AG20443 (cell line): ENCODE measurements around the gene TNFAIP1.
"Not testable (repeated sequence)": the region's sequence is repeated elsewhere in the genome, so short reads cannot be mapped to it uniquely, and the experiment has no call there.

Experiments
- DNase-seq: peaks from one replicate; pipeline ENCODE4 v3.0.0; 2012; ENCODE audit warnings: low spot score, mixed read lengths

Gene TNFAIP1

DNA sequence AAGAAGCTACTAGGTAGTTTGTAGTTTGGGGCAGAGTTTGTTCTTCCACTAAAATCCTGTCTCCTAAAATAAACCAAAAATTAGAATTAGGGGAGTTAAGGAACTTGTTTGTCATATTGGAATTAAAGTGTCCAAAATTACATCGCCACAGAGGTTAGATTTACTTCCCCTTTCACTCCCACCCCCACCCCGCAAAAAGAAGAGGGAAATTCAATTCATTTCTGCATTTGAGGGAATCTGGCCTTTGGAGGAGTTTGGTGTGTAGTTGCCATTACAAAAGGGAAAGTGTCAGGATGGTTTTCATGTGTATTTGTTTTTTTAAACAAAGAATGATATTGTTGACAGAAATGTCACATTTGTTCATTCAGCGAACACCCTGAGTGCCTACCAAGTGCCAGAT, 10.8 kb upstream of the TNFAIP1 start:
- DNase-seq, result no peak

DNA sequence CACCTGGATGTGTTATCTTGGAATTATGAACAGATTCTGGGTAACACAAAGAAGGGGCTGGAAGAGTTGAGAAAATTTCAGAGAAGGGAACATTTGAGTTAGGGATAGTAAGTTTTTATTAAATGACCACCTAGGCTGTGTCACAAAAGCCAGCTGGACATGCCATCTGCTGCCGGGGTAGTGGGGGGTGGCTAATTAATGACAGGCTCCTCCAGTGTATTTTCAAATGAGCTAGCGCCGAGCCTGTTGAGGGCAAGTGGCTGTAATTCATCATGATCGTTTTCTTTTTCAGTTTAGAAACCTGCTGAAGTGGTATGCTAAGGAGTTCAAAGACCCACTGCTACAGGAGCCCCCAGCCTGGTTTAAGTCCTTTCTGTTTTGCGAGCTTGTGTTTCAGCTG, 10.3 kb upstream of the TNFAIP1 start:
- DNase-seq, result no peak

DNA sequence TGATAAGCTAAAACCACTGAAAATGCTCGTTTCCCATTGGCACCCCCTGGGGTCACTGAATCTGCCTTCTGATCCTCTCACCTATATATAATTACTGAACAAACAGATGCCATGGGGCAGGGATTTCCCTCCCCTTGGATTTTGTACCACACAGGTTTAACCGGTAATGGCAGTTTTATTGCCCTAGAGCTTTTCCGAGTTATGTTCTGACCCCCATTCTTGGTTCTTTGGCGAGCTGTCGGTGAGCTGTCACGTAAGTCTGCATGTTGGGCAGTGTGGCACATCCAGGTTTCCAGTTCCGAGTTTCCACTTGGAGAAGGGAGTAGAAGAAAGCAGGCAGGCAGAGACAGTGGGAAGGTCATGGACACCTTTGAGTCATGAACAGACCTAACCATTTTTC, 9.4 kb upstream of the TNFAIP1 start:
- no peak for DNase-seq

DNA sequence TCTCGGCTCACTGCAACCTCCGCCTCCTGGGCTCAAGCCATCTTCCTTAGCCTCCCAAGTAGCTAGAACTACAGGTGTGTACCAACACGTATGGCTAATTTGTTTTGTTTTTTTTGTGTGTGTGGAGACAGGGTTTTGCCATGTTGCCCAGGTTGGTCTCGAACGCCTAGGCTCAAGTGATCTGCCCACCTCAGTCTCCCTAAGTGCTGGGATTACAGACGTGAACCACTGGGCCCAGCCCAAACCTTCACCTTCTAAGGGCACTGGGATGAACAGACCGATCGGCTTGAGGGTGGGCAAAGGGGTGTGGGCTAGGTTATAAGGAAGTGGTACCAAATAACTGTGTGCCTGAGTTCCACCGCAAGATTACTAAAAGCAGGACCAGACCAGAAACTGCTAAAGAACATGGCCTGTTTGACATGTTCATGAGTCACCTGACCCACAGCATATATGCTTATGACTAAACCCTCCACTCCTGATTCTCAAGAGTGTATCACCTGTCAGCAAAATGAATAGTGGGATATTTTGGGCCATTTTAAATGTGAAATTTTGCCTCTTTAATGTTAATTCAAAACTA, 8.4 kb upstream of the TNFAIP1 start:
- DNase-seq, result no peak

DNA sequence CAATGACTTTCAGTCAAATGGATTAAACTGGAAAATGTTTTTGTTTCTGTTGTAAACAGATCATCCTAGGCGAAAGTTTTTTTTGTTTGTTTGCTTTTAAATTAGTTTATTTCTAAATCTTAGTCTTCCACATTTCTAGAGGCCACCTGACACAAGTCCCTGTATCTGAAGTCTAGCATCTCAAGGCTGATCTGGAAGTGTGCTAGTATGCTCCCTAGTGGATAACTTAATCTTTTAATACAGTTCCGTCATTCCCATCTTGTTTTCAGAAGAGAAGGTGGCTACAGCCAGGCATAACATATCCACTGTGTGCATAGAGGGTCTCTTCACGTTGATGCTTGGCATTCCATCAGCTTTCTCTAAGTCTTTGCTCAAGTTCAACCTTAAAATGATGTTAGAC, 7.9 kb upstream of the TNFAIP1 start:
- DNase-seq, result no peak

DNA sequence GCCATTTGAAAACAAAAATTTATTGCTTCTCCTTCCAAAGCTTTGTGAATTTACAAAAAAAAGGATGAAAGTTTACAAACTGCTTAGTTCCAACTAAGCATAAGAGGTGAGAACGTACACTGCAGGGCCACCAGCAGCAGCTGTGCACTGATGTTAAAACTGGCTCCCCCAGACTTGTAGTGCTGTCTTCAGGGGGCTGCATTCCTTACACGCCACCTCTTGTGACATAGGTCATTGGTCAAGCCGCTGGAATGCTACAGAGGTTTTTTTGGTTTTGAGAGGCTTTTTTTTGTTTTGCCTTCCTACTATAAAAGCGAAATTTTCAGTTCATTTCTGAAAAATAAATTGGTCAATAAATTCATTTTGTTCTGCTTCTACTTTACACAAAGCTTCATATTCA, 7.2 kb upstream of the TNFAIP1 start:
- no peak for DNase-seq

DNA sequence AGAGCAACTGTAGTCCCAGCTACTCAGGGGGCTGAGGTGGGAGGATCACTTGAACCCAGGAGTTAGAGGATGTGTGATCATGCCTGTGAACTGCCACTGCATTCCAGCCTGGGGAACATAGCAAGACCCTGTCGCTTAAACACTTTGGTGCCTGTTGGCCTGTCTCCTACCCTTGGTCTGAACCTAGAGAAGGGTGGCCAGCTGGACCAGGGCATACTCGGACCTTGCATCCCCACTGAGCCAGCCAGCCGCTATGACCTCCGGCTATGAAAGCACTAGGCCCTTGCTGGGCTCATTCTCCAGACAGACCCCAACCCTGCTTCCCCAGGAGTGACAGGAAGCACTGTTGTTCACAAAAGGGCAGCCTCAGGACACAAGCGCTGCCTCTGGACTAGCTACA, 4.9 kb upstream of the TNFAIP1 start:
- DNase-seq, result no peak

DNA sequence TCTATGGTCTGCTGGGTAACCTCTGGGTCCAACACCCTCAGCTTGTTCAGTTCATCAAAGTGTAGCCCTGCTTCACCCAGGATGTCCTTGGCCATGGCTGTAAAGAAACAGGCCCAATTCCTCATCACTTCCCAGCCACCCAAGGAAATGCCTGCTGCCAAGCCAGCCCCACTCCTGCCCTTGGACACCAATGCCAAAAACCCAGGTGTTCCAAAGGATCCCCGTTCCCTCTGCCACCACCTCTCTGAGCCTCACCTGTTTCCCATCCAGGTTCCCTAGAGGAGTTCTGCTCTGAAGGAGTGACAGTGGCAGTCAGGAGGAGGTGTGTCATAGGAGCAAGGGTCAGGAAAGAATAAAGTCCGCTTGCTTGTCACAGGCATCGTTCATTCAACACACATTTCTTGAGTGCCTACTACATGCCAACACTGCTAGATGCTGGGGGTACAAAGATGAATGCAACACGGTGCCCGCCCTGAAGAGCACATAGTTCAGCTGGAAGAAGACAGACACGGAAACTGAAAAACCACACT, 3.6 kb upstream of the TNFAIP1 start:
- no peak for DNase-seq

DNA sequence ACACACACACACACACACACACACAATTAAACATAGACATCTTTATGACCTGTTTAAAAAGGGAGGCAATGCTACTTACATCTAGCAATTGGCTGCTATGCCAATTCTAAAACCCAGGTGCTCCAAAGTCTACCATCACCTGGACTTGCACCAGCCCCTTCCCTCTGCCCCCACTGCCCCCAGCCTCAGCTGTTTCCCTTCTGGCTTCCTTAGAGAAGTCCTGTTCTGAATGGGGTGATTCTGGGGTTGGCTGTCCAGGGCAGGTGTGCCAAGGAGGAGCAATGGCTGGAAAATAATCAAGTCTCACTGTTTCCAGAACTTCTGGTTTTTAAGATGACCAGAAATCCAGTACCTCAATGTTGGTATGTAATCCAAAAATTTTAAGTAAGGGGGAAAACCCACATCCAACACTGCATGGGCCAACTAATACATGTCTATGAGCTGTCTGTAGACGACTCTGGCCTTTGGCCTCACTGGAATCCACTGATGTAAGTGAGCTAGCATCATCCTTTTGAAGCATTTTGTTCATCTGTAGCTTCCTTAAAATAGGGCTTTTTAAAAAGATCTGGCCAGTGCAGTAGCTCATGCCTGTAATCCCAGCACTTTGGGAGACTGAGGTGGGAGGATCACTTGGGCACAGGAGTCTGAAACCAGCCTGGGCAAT, 2.3 kb upstream of the TNFAIP1 start:
- no peak for DNase-seq

DNA sequence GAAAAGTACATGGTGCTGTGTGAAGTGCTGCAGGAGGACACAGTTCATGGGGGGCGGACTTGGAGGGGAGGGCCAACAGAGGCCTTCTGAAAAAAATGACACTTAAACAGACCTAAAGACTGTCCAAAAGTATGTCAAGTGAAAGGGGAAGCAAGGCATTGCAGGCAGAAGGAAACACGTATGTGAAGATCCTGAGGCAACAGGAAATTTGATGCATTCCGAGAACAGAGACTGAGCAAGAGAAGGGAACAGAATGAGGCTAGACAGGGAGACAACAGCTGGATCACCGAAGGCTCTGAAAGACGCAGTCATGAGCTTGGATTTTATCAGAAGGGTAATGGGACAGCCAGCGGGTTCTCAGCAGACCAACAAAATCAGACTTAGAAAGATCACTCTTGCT, 1.4 kb upstream of the TNFAIP1 start:
- no peak for DNase-seq

DNA sequence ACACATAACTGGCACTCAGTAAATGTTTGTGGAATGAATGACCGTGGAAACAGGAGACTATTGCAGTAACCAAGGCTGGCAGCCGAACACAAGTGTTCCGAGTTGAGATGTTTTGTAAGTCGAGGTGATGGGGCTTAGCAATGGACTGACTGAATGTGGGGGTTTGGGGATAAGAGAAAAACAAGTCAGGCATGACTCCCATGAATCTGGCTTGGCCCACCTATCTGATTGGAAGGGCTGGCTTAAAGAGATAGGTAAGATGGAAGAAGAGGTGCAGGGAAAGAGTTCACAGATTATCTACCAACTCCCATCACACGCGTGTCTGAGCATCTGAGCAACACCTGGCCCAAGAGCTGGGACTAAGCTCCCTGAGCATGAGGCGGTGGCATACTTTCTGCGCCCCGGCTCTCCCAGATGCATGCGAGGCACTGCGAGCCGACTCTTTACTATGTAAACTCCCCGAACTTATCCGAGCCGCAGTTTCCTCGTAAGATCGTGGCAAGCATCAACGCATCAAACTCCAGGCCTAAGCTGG, 828 bp upstream of the TNFAIP1 start:
- no peak for DNase-seq

DNA sequence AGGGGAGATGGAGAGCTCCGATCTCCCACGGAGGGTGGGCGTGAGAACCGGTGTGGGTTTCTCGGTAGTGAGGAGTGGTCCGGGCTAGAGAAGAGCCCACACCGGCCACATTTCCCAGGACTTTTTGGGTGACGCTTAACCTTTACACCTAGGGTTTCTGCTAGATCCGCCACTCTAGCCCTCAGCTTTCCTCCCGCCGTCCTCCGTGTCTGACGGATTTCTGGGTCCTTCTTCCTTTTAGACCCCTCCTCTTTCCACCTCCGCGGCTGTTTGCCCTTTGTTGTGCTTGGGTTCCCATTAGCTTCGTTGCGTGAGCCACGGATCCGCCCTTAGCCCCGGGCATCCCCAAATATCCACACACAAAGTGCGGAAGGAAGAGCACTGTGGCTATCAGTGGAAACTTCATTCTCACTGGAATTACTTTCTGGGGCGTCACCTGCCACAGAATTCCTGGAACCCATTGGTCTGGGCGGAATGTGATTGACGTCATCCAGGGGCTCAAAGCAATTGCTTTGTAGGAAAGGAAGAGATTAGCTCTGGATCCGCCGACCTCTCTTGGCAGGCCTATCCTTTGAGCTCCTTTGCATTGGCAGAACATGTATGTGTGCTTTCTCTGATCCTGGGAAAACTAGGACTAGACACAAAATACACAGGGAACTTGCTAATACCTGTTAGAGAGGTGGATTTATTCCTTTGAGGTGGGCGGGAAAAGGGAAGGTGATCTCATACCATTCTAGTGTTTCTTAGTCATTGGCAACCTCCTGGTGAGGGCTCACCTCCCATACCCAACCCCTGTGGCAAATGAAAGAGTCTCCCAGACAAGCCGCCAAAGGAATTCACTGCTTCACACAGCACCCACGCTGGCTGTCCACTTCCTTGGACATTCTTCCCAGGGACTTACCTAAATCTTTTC, 654 bp downstream of the TNFAIP1 start:
- DNase-seq, result peak; percentile 79

DNA sequence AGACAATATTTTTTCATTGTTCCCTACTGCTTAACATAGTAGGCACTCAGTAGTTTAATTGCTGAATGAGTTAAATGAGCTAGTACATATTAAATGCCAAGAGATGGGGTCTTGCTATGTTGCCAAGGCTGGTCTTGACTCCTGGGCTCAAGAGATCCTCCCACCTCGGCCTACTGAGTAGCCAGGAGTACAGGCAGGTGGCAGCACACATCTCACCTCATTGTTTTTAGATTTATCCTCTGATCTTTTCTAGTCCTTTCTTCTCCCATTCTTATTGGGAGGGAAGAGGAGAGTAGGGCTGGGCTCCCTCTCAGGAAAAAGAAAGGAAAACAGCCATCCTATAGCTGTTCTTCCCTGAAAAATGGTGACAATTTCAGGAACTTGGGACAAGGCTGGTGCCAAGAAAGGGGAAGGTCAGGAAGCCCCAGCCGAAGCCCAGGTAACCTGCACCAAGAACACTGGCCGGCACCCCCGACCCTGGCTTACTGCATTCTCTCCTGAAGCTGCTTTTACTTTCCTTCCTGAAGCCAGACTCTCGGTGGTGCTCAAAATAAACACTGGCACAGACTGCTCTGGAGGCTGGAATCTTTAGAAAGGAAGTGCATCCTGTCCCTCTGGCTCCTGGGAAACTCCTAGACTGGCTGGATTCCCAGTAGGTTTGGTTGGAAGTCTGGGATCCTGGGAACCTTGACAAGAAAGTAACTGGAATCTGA, 2.7 kb downstream of the TNFAIP1 start:
- DNase-seq, result no peak

DNA sequence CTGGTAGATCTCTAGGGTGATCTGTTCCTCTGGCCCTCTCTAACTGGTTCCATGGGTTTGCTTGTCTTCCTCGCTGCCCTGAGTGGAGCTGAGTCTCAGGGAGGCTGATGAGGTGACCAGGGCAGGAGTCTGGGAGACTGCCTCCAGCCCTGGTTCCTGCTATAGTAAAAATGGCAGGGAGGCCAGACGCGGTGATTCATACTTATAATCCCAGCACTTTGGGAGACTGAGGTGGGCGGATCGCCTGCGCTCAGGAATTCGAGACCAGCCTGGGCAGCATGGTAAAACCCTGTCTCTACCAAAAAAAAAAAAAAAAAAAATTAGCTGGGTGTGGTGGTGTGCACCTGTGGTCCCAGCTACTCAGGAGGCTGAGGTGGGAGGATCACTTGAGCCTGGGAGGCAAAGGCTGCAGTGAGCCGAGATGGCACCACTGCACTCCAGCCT, 3.2 kb downstream of the TNFAIP1 start:
- not testable (repeated sequence) for DNase-seq

DNA sequence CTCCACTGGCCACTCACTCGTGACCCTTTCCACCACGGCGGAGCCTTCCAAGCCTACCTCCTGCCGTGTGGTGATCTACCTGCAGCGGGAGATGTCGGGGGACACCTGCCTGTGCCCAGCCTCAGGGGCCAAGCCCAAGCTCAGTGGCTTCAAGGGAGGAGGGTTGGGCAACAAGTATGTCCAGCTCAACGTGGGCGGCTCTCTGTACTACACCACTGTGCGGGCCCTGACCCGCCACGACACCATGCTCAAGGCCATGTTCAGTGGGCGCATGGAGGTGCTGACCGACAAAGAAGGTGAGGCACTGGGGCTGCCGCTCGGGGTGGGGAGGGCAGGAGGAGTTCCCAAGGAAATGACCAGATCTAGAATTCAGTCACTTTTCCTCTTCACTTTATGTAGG, 3.9 kb downstream of the TNFAIP1 start:
- no peak for DNase-seq

DNA sequence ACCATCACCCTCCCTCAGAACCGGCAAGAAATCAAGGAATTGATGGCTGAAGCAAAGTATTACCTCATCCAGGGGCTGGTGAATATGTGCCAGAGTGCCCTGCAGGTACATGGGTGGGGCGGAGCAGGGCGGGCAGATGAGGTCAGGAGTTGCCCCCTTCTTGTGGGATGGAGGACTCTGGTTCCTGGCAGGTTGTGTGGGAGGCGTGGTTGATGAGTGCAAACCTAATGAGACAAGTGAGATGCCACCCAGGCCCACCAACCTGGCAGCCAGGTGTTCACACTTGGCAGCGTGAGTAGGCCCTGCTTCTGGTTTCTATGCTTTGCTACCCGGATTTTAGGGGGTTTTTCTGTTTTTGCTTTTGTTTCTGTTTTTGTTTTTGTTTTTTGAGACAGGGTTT, 4.8 kb downstream of the TNFAIP1 start:
- no peak for DNase-seq

DNA sequence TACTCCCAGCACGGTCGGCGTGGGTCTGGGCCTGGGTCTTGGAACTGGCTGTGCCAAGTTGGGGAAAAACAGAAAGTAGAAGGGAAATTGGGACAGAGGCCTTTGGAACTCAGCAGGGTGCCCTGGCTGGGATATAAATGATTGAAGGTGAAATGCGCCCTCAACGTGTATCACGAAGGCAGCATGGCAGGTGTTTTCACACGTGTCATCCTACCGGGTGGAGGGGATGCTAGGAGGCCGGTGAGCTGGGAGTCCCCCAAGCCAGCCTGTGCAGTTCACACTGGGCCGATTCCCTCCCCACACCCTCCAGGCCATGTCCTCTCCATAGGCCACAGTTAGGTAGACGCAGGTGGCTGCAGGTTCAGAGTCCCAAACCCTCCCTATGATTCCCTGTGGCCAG, 6.0 kb downstream of the TNFAIP1 start:
- DNase-seq, result no peak

DNA sequence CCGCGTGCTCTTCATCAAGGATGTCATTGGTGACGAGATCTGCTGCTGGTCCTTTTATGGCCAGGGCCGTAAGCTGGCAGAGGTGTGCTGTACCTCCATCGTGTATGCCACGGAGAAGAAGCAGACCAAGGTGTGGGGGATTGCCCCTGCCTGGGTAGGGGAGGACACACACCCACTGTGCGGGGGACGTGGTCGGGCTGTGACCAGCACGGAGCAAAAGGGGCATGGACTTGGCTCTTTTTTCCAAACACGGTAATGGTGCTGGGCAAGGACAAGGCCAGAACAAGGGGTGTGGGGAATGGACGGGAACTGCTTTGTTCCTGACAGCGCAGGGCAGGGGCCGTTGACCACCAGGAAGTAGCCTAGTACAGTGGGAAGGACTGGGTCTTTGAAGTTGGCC, 6.8 kb downstream of the TNFAIP1 start:
- DNase-seq, result no peak

DNA sequence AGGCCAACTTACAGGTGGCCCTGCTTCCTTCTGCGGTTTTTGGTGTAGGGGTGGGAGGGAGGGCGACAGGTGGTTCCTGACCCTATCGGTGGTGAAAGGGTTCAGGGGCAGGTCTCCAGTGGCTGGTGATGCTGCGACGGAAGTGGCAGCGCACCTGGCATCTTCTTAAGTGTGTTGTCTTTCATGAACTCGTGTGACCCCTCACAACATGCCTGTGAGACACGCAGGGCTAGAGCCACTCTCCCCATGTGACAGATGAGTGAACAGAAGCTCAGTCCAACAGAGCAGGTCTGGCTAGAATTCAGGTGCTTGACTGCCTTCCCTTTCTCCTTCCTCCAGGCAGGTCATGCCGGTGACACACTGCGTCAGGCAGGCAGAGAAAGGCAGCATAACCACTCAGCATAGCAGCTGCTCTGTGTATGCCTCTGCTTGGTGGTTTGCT, 8.0 kb downstream of the TNFAIP1 start:
- DNase-seq, result no peak

DNA sequence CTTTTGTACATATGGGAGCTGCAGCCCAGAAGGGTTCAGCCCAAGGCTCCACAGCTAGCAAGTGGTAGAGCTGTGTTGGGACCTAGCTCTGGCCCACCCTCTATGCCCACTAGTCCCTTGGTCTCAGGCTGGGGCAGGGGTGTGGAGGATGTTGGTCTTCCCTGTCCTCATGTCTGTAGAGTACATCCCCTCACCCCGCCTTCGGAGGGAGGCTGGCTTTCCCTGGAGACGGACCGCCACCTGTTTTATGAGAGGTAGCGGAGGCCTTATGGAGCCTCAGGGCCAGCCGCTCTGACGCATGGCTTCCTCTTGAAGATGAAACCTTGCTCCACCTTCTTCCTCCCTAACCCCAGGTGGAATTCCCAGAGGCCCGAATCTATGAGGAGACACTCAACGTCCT, 8.4 kb downstream of the TNFAIP1 start:
- no peak for DNase-seq

DNA sequence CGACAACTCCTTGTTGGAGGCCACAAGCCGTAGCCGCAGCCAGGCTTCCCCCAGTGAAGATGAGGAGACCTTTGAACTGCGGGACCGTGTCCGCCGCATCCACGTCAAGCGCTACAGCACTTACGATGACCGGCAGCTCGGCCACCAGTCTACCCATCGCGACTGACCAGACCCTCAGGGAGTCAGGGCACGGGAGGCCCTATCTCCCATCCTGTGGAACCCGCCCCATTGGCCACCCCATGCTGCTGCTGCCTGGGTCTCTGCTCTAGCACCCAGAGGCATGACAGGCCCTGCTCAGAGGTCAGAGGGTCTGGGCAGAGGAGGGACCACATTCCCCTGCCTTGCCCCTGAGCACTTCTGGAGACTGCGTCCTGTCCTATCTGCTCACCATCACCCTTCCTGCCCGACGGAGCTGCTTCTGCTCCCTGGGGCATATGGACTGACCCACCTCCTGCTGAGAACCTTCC, 8.9 kb downstream of the TNFAIP1 start:
- DNase-seq, result no peak
